GM23248 (cell line): ENCODE data around the gene FOXS1. TPM values are rescaled to one million over a fixed set of nuclear protein-coding genes. Genes with fewer than 3 reads are reported as not detected.

Source experiments
- DNase-seq: peaks from one replicate; pipeline ENCODE4 v3.0.0-alpha.2; 2015
- H2AFZ ChIP-seq: fragments of 200-600 bp; sonication (generic); 2 replicates; pipeline ENCODE4 v1.6.1; 2016; ENCODE audit warnings: antibody characterized with exemption
- H3F3A ChIP-seq: fragments of 200-600 bp; sonication (generic); 2 replicates; pipeline ENCODE4 v1.6.1; 2016; ENCODE audit warnings: mild to moderate bottlenecking, antibody characterized with exemption, mixed run types; ENCODE audit not compliant: insufficient read depth
- H3K27ac ChIP-seq: fragments of 200-600 bp; sonication (generic); 2 replicates; pipeline ENCODE4 v1.5.1; 2016; ENCODE audit warnings: mild to moderate bottlenecking
- H3K27me3 ChIP-seq: fragments of 200-600 bp; sonication (generic); replicated peaks from 2 replicates; pipeline ENCODE4 v1.6.1; 2016; ENCODE audit warnings: mild to moderate bottlenecking; ENCODE audit not compliant: insufficient read depth
- H3K36me3 ChIP-seq: fragments of 200-600 bp; sonication (generic); 2 replicates; pipeline ENCODE4 v1.6.1; 2016; ENCODE audit warnings: low read depth, mild to moderate bottlenecking
- H3K4me1 ChIP-seq: fragments of 200-600 bp; sonication (generic); 2 replicates; pipeline ENCODE4 v1.6.1; 2016; ENCODE audit warnings: mild to moderate bottlenecking; ENCODE audit not compliant: insufficient read depth
- H3K4me2 ChIP-seq: fragments of 200-600 bp; sonication (generic); one replicate; pipeline ENCODE4 v1.6.1; 2016; ENCODE audit warnings: mild to moderate bottlenecking; ENCODE audit not compliant: unreplicated experiment
- H3K4me3 ChIP-seq: fragments of 200-600 bp; sonication (generic); 2 replicates; pipeline ENCODE4 v1.5.1; 2016; ENCODE audit warnings: mild to moderate bottlenecking
- H3K79me2 ChIP-seq: fragments of 200-600 bp; sonication (generic); 2 replicates; pipeline ENCODE4 v1.6.1; 2016; ENCODE audit warnings: mild to moderate bottlenecking; ENCODE audit not compliant: insufficient read depth
- H3K9ac ChIP-seq: fragments of 200-600 bp; sonication (generic); 2 replicates; pipeline ENCODE4 v1.6.1; 2016; ENCODE audit warnings: mild to moderate bottlenecking
- H3K9me2 ChIP-seq: fragments of 200-600 bp; sonication (generic); 2 replicates; pipeline ENCODE4 v1.6.1; 2016; ENCODE audit warnings: mixed run types, mild to moderate bottlenecking, moderate library complexity; ENCODE audit not compliant: insufficient read depth
- H3K9me3 ChIP-seq: fragments of 200-600 bp; sonication (generic); one replicate; pipeline ENCODE4 v1.6.1; 2017; ENCODE audit warnings: low read depth
- H4K20me1 ChIP-seq: fragments of 200-600 bp; sonication (generic); 2 replicates; pipeline ENCODE4 v1.6.0; 2016; ENCODE audit not compliant: insufficient read depth
- EZH2 ChIP-seq: fragments of 200-600 bp; sonication (generic); IDR thresholded peaks from 2 replicates; pipeline ENCODE4 v1.6.1; 2018; ENCODE audit warnings: antibody characterized with exemption, mild to moderate bottlenecking; ENCODE audit not compliant: insufficient read depth, poor library complexity, severe bottlenecking
- EZH2phosphoT487 ChIP-seq: fragments of 200-600 bp; sonication (generic); IDR thresholded peaks from 2 replicates; pipeline ENCODE4 v1.6.1; 2018; ENCODE audit warnings: antibody characterized with exemption, moderate library complexity, mild to moderate bottlenecking, low read depth; ENCODE audit not compliant: insufficient read depth
- WGBS, 2 experiments: methylation state at CpG; one replicate each; pipeline ENCODE4 v1.1.6; 2015 to 2017; ENCODE audit warnings: low lambda C conversion rate in 2 of 2, low coverage in 1 of 2; ENCODE audit errors: missing lambda C conversion rate in 2 of 2; 5-methylcytosine and 5-hydroxymethylcytosine counted together
- in situ Hi-C: fragments of 300-500 bp; cut with MboI; formaldehyde crosslinking; loops from 2 replicates; pipeline ENCODE4 v1.15.0; 2020
- polyA plus RNA-seq: library from polyadenylated mRNA; unstranded; fragments of >200 nt; fragmentation: Nextera tagmentation; extraction: Ambion mirVana; gene quantifications from 2 replicates; pipeline ENCODE4 v1.2.1, GENCODE V29; 2016
- total RNA-seq: library from RNA; depleted of rRNA; stranded (reverse); fragments of >200 nt; shearing (Covaris generic); gene quantifications from 2 replicates; pipeline ENCODE4 v1.2.3, GENCODE V29; 2014

Gene FOXS1
- total and polyA plus RNA-seq, 2 experiments from 2014 or later: not detected

GRCh38 chr20:31824554-31825313 lies 20.7 kb downstream of the FOXS1 start:
- Histone ChIP-seq H3K4me2 (no peak overlapping the region), H3K4me3 (no peak overlapping the region), H3F3A (no peaks in the 10 kb centered on the region), H3K27ac (no peak overlapping the region), H3K4me1 (no peaks in the 10 kb centered on the region), H4K20me1 (no peaks in the 10 kb centered on the region), H3K9me2 (no peaks in the 10 kb centered on the region), H3K79me2 (no peaks in the 10 kb centered on the region), H2AFZ (no peak overlapping the region), H3K9me3 (no peaks in the 10 kb centered on the region), H3K36me3 (no peaks in the 10 kb centered on the region), H3K27me3 (no peaks in the 10 kb centered on the region; the same call in 1 of the 2 replicates), H3K9ac (no peak overlapping the region)
- no peak for DNase-seq
- TF ChIP-seq EZH2 (no peak), EZH2phosphoT487 (no peak)
- in situ Hi-C loops: no loop called here
- 80 to 81% methylated on average over 14 of the region's 14 CpGs for WGBS, 2 experiments

GRCh38 chr20:31824125-31824485 lies 21.3 kb downstream of the FOXS1 start:
- DNase-seq: no peak
- no peaks in the 10 kb centered on the region for H3K9me3 ChIP-seq
- no peak overlapping the region for H2AFZ ChIP-seq
- no peak overlapping the region for H3K9ac ChIP-seq
- no peaks in the 10 kb centered on the region for H3K36me3 ChIP-seq
- no peaks in the 10 kb centered on the region for H3F3A ChIP-seq
- no peaks in the 10 kb centered on the region for H3K79me2 ChIP-seq
- 82 to 90% methylated on average over 4 of the region's 4 CpGs for WGBS, 2 experiments
- H3K4me1 ChIP-seq: no peaks in the 10 kb centered on the region
- TF ChIP-seq EZH2: no peak
- TF ChIP-seq EZH2phosphoT487: no peak
- H3K4me2 ChIP-seq: no peak overlapping the region
- in situ Hi-C loops: no loop called here
- H3K9me2 ChIP-seq: no peaks in the 10 kb centered on the region
- H3K27me3 ChIP-seq: no peaks in the 10 kb centered on the region; the same call in 1 of the 2 replicates
- H4K20me1 ChIP-seq: no peaks in the 10 kb centered on the region
- H3K4me3 ChIP-seq: no peak overlapping the region
- H3K27ac ChIP-seq: no peak overlapping the region

GRCh38 chr20:31823360-31824124 lies 21.9 kb downstream of the FOXS1 start:
- H3K4me1 ChIP-seq: no peaks in the 10 kb centered on the region
- H3K4me2 ChIP-seq: no peak overlapping the region
- no peaks in the 10 kb centered on the region for H3K36me3 ChIP-seq
- WGBS, 2 experiments: 62 to 68% methylated on average over 13 to 14 of the region's 14 CpGs
- peak; percentile 25 for DNase-seq
- H3K9me3 ChIP-seq: no peaks in the 10 kb centered on the region
- in situ Hi-C loops: no loop called here
- no peak overlapping the region for H3K9ac ChIP-seq
- H3K27me3 ChIP-seq: no peaks in the 10 kb centered on the region; the same call in 1 of the 2 replicates
- no peak overlapping the region for H3K27ac ChIP-seq
- TF ChIP-seq EZH2phosphoT487: no peak
- no peak for TF ChIP-seq EZH2
- H3K9me2 ChIP-seq: no peaks in the 10 kb centered on the region
- no peak overlapping the region for H3K4me3 ChIP-seq
- no peaks in the 10 kb centered on the region for H4K20me1 ChIP-seq
- no peaks in the 10 kb centered on the region for H3K79me2 ChIP-seq
- H3F3A ChIP-seq: no peaks in the 10 kb centered on the region
- no peak overlapping the region for H2AFZ ChIP-seq

GRCh38 chr20:31822421-31823330 lies 22.7 kb downstream of the FOXS1 start:
- no peaks in the 10 kb centered on the region; the same call in 1 of the 2 replicates for H3K27me3 ChIP-seq
- H3K36me3 ChIP-seq: no peaks in the 10 kb centered on the region
- peak overlapping the region; percentile 19 for H3K4me2 ChIP-seq
- H3K9me2 ChIP-seq: no peaks in the 10 kb centered on the region
- no peaks in the 10 kb centered on the region for H4K20me1 ChIP-seq
- H3K9ac ChIP-seq: no peak overlapping the region
- no peaks in the 10 kb centered on the region for H3K9me3 ChIP-seq
- no peak overlapping the region for H3K4me3 ChIP-seq
- H3K79me2 ChIP-seq: no peaks in the 10 kb centered on the region
- TF ChIP-seq EZH2phosphoT487: no peak
- no peak for TF ChIP-seq EZH2
- H3F3A ChIP-seq: no peaks in the 10 kb centered on the region
- in situ Hi-C loops: no loop called here
- H3K27ac ChIP-seq: no peak overlapping the region
- DNase-seq: peak; percentile 69
- no peak overlapping the region for H2AFZ ChIP-seq
- no peaks in the 10 kb centered on the region for H3K4me1 ChIP-seq
- WGBS, 2 experiments: 4 to 8% methylated on average over 22 to 29 of the region's 29 CpGs
